K562 (cell line): ENCODE data around the gene EEFSEC. TPM values are rescaled to one million over a fixed set of nuclear protein-coding genes. Genes with fewer than 3 reads are reported as not detected.

Experiments
- ARID1B ChIP-seq: fragments of 450-650 bp; IDR thresholded peaks from 2 replicates; pipeline ENCODE4 v1.6.1; 2016; ENCODE audit warnings: antibody characterized with exemption, mild to moderate bottlenecking, inconsistent platforms
- CREM ChIP-seq: IDR thresholded peaks from 2 replicates; pipeline ENCODE4 v1.6.1; 2014; ENCODE audit warnings: antibody characterized with exemption, low read depth
- FOS ChIP-seq: IDR thresholded peaks from 3 replicates; pipeline ENCODE4 v1.6.1; 2011; ENCODE audit not compliant: insufficient read length; ENCODE audit errors: extremely low read depth
- FUS ChIP-seq: fragments of 200-400 bp; formaldehyde crosslinking; optimal IDR thresholded peaks from 2 replicates; pipeline ENCODE3; 2017; ENCODE audit warnings: low read depth, low read length
- JUN ChIP-seq, 2 experiments: sonication (generic) in 1 of 2; formaldehyde crosslinking in 1 of 2; IDR thresholded peaks; 2 replicates each; pipeline versions ENCODE4 v1.6.1 to v1.8.0; 2012 to 2022; ENCODE audit warnings: borderline replicate concordance in 2 of 2, mild to moderate bottlenecking in 2 of 2, improper control_type of control experiment in 1 of 2, low read depth in 1 of 2, low read length in 1 of 2, missing genetic modification reagents in 1 of 2
- LEF1 ChIP-seq: fragments of 450-650 bp; IDR thresholded peaks from 2 replicates; pipeline ENCODE4 v1.6.1; 2016; ENCODE audit warnings: mild to moderate bottlenecking
- MCM2 ChIP-seq: fragments of 450-650 bp; IDR thresholded peaks from 2 replicates; pipeline ENCODE4 v1.6.1; 2017; ENCODE audit warnings: low read depth, mild to moderate bottlenecking
- STAT6 ChIP-seq: sonication (generic); formaldehyde crosslinking; IDR thresholded peaks from 2 replicates; pipeline ENCODE4 v1.8.1; 2023; ENCODE audit warnings: mild to moderate bottlenecking, missing genetic modification reagents
- TRIM25 ChIP-seq: fragments of 450-650 bp; IDR thresholded peaks from 2 replicates; pipeline ENCODE4 v1.7.0; 2016; ENCODE audit warnings: borderline replicate concordance
- ZBTB17 ChIP-seq: fragments of 450-650 bp; formaldehyde crosslinking; IDR thresholded peaks from 2 replicates; pipeline ENCODE4 v1.4.0; 2020; ENCODE audit warnings: mild to moderate bottlenecking
- ZEB2 ChIP-seq: fragments of 450-650 bp; IDR thresholded peaks from 2 replicates; pipeline ENCODE4 v1.6.1; 2016
- ZNF274 ChIP-seq: IDR thresholded peaks from 2 replicates; pipeline ENCODE4 v1.6.1; 2011; ENCODE audit warnings: low read depth, mild to moderate bottlenecking, low read length, moderate library complexity, borderline replicate concordance
- ZNF347 ChIP-seq: fragments of 450-650 bp; formaldehyde crosslinking; IDR thresholded peaks from 2 replicates; pipeline ENCODE4 v1.4.0; 2020; ENCODE audit warnings: low read depth, mild to moderate bottlenecking, moderate library complexity
- polyA plus RNA-seq, 8 experiments: library from polyadenylated mRNA; depleted of rRNA in 4 of 8; stranded (reverse) in 5 of 8; unstranded in 3 of 8; fragments of >200 nt; fragmentation: Nextera tagmentation in 2 of 8; fragmentation: Illumina TruSeq in 1 of 8; extraction: Ambion mirVana in 2 of 8; extraction: Trizol in 1 of 8; gene quantifications; 2 replicates each; pipeline versions ENCODE4 v1.2.1 to v1.2.3, GENCODE V29; 2011 to 2014; ENCODE audit warnings: inconsistent platforms in 1 of 8, missing spikeins in 1 of 8
- total RNA-seq, 7 experiments: library from RNA; depleted of rRNA in 6 of 7; stranded (reverse); fragments of >200 nt in 6 of 7; fragmentation: Illumina TruSeq in 2 of 7; extraction: Trizol in 2 of 7; gene quantifications; 2 replicates each; pipeline versions ENCODE4 v1.2.1 to v1.2.3, GENCODE V29; 2011 to 2021; ENCODE audit warnings: low replicate concordance in 1 of 7
- TF ChIP-seq, protein P1 (sequence below): conservative IDR thresholded peaks from 2 replicates; pipeline ENCODE4 v1.6.1; 2011; ENCODE audit warnings: low read depth, mild to moderate bottlenecking, low read length; ENCODE audit not compliant: control insufficient read depth
- TF ChIP-seq, protein P2 (sequence below), 2 experiments: fragments of 450-650 bp in 1 of 2; IDR thresholded peaks; 2 replicates each; pipeline ENCODE4 v1.6.1; 2011 to 2017; ENCODE audit warnings: low read depth in 2 of 2, antibody characterized with exemption in 1 of 2, borderline replicate concordance in 1 of 2, low read length in 1 of 2, mild to moderate bottlenecking in 1 of 2, mixed read lengths in 1 of 2; ENCODE audit not compliant: control insufficient read depth in 1 of 2

The EEFSEC gene
- total and polyA plus RNA-seq, 9 of the 15 experiments (the other 6 are each of a cell fraction or from before 2014, with no cell fraction given) = 0.35 to 11.8 (median 7.7) TPM

- TF ChIP-seq, protein P1, sequence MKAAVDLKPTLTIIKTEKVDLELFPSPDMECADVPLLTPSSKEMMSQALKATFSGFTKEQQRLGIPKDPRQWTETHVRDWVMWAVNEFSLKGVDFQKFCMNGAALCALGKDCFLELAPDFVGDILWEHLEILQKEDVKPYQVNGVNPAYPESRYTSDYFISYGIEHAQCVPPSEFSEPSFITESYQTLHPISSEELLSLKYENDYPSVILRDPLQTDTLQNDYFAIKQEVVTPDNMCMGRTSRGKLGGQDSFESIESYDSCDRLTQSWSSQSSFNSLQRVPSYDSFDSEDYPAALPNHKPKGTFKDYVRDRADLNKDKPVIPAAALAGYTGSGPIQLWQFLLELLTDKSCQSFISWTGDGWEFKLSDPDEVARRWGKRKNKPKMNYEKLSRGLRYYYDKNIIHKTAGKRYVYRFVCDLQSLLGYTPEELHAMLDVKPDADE = no peak; the same call in 1 of the 2 replicates
- TF ChIP-seq, protein P2, sequence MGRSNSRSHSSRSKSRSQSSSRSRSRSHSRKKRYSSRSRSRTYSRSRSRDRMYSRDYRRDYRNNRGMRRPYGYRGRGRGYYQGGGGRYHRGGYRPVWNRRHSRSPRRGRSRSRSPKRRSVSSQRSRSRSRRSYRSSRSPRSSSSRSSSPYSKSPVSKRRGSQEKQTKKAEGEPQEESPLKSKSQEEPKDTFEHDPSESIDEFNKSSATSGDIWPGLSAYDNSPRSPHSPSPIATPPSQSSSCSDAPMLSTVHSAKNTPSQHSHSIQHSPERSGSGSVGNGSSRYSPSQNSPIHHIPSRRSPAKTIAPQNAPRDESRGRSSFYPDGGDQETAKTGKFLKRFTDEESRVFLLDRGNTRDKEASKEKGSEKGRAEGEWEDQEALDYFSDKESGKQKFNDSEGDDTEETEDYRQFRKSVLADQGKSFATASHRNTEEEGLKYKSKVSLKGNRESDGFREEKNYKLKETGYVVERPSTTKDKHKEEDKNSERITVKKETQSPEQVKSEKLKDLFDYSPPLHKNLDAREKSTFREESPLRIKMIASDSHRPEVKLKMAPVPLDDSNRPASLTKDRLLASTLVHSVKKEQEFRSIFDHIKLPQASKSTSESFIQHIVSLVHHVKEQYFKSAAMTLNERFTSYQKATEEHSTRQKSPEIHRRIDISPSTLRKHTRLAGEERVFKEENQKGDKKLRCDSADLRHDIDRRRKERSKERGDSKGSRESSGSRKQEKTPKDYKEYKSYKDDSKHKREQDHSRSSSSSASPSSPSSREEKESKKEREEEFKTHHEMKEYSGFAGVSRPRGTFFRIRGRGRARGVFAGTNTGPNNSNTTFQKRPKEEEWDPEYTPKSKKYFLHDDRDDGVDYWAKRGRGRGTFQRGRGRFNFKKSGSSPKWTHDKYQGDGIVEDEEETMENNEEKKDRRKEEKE (IDR thresholded peaks at IDR 0.05; ENCODE audit: borderline replicate concordance in 1 of 2, control insufficient read depth in 1 of 2, low read depth in 2 of 2, low read length in 1 of 2) = no peak
- TF ChIP-seq MCM2 = no peak
- TF ChIP-seq ZEB2 = no peak
- TF ChIP-seq ARID1B = peak; percentile 30
- TF ChIP-seq FUS = no peak
- 0 out of 2 replicates have a peak, but pooled peaks have one; percentile 18 for TF ChIP-seq TRIM25
- no peak for TF ChIP-seq ZNF347 (CRISPR knock-in tag)
- no peak for TF ChIP-seq LEF1
- peak; percentile 52; the same call in 1 of the 2 replicates for TF ChIP-seq JUN (IDR thresholded peaks at IDR 0.05; ENCODE audit: borderline replicate concordance, low read depth, low read length)
- TF ChIP-seq JUN (CRISPR knock-in tag; IDR thresholded peaks at IDR 0.05; ENCODE audit: borderline replicate concordance) = no peak
- no peak for TF ChIP-seq ZNF274
- TF ChIP-seq FOS = no peak
- TF ChIP-seq CREM = peak; percentile 56; the same call in 1 of the 2 replicates
- TF ChIP-seq STAT6 (CRISPR knock-in tag) = no peak
- no peak for TF ChIP-seq ZBTB17 (CRISPR knock-in tag)
Observed at GRCh38 chr3:128416578-128417211, 263.4 kb downstream of the EEFSEC start (continued).
